SK-N-SH (cell line): ENCODE measurements around the gene CBFA2T2. TPM values are rescaled to one million over a fixed set of nuclear protein-coding genes. Genes with fewer than 3 reads are reported as not detected.

Experiments used
- CTCF ChIA-PET: fragments of 300-600, 350-600 bp; formaldehyde crosslinking; extraction: SDS; loops from one replicate; lab custom pipeline; 2021; lab: Yijun Ruan, JAX
- POLR2A ChIA-PET: fragments of 350-600 bp; sonication (Branson Sonifier 250); formaldehyde crosslinking; extraction: SDS; loops from one replicate; lab custom pipeline; 2020; ENCODE audit warnings: antibody characterized with exemption, inconsistent platforms; lab: Yijun Ruan, JAX
- DNase-seq: peaks from one replicate; pipeline ENCODE4 v3.0.0; 2012
- H2AFZ ChIP-seq: fragments of 200-600 bp; sonication (generic); 2 replicates; pipeline ENCODE4 v1.8.1; 2016; ENCODE audit warnings: antibody characterized with exemption, mild to moderate bottlenecking, low read depth
- H3F3A ChIP-seq: fragments of 200-600 bp; sonication (generic); replicated peaks from 2 replicates; pipeline ENCODE3; 2016; ENCODE audit warnings: antibody characterized with exemption, mild to moderate bottlenecking; ENCODE audit not compliant: insufficient read depth
- H3K27ac ChIP-seq, 2 experiments: fragments of 200-500 bp in 1 of 2; fragments of 200-600 bp in 1 of 2; sonication (Bioruptor generic) in 1 of 2; sonication (generic), shearing (Covaris generic) in 1 of 2; 2 replicates each; pipeline versions ENCODE4 v1.5.1 to v1.6.1; 2014 to 2016; ENCODE audit warnings: low read depth in 2 of 2, inconsistent platforms in 1 of 2, low read length in 1 of 2, mild to moderate bottlenecking in 1 of 2, mixed read lengths in 1 of 2
- H3K27me3 ChIP-seq: fragments of 200-600 bp; sonication (generic), shearing (Covaris generic); 2 replicates; pipeline ENCODE4 v1.6.1; 2016; ENCODE audit warnings: mixed run types; ENCODE audit not compliant: insufficient read depth
- H3K36me3 ChIP-seq, 2 experiments: fragments of 200-500 bp in 1 of 2; fragments of 200-600 bp in 1 of 2; sonication (Bioruptor generic) in 1 of 2; sonication (generic) in 1 of 2; replicated peaks in 1 of 2; 2 replicates each; pipeline versions ENCODE3 to v1.5.1; 2014 to 2016; ENCODE audit warnings: low read length in 1 of 2, mild to moderate bottlenecking in 1 of 2; ENCODE audit not compliant: insufficient read depth in 2 of 2, control insufficient read depth in 1 of 2
- H3K4me1 ChIP-seq, 2 experiments: fragments of 200-500 bp in 1 of 2; fragments of 200-600 bp in 1 of 2; sonication (Bioruptor generic) in 1 of 2; sonication (generic), shearing (Covaris generic) in 1 of 2; 2 replicates each; pipeline versions ENCODE4 v1.5.1 to v1.6.1; 2014 to 2016; ENCODE audit warnings: low read depth in 1 of 2, low read length in 1 of 2, mixed run types in 1 of 2; ENCODE audit not compliant: insufficient read depth in 2 of 2, control insufficient read depth in 1 of 2
- H3K4me2 ChIP-seq: fragments of 200-600 bp; sonication (generic), shearing (Covaris generic); 2 replicates; pipeline ENCODE4 v1.6.1; 2017; ENCODE audit warnings: mixed run types
- H3K4me3 ChIP-seq, 2 experiments: fragments of 200-500 bp in 1 of 2; fragments of 200-600 bp in 1 of 2; sonication (Bioruptor generic) in 1 of 2; sonication (generic), shearing (Covaris generic) in 1 of 2; 2 replicates each; pipeline versions ENCODE4 v1.5.1 to v1.8.1; 2014 to 2016; ENCODE audit warnings: low read depth in 2 of 2, inconsistent platforms in 1 of 2, low read length in 1 of 2, mild to moderate bottlenecking in 1 of 2, mixed read lengths in 1 of 2, moderate library complexity in 1 of 2
- H3K79me2 ChIP-seq: fragments of 200-600 bp; sonication (generic); 2 replicates; pipeline ENCODE4 v1.8.1; 2017; ENCODE audit warnings: mild to moderate bottlenecking; ENCODE audit not compliant: insufficient read depth
- H3K9ac ChIP-seq: fragments of 200-600 bp; sonication (generic); 2 replicates; pipeline ENCODE4 v1.6.1; 2017; ENCODE audit warnings: mixed run types
- H3K9me2 ChIP-seq: fragments of 200-600 bp; sonication (generic); 2 replicates; pipeline ENCODE4 v1.6.1; 2017; ENCODE audit warnings: mixed run types
- H3K9me3 ChIP-seq: fragments of 200-600 bp; sonication (generic); 2 replicates; pipeline ENCODE4 v1.6.1; 2017; ENCODE audit warnings: mixed run types, mild to moderate bottlenecking, moderate library complexity
- H4K20me1 ChIP-seq: fragments of 200-600 bp; sonication (generic); 2 replicates; pipeline ENCODE4 v1.6.1; 2017; ENCODE audit warnings: mild to moderate bottlenecking, mixed run types; ENCODE audit not compliant: insufficient read depth
- EP300 ChIP-seq, 2 experiments: IDR thresholded peaks; 2 replicates each; pipeline versions ENCODE4 v1.4.0 to v1.6.1; 2012; ENCODE audit warnings: borderline replicate concordance in 1 of 2, low read depth in 1 of 2, low read length in 1 of 2
- FOSL2 ChIP-seq: IDR thresholded peaks from 2 replicates; pipeline ENCODE4 v1.4.0; 2012; ENCODE audit warnings: low read depth, mild to moderate bottlenecking, moderate library complexity, borderline replicate concordance
- IRF3 ChIP-seq: fragments of 150-350 bp; IDR thresholded peaks from 2 replicates; pipeline ENCODE4 v1.6.1; 2016; ENCODE audit warnings: mild to moderate bottlenecking, low read depth, low read length
- MXI1 ChIP-seq: IDR thresholded peaks from 2 replicates; pipeline ENCODE4 v1.6.1; 2012; ENCODE audit warnings: mild to moderate bottlenecking, low read depth, low read length, improper control_type of control experiment
- NFIC ChIP-seq: IDR thresholded peaks from 2 replicates; pipeline ENCODE4 v1.4.0; 2012; ENCODE audit warnings: borderline replicate concordance
- POLR2AphosphoS5 ChIP-seq: IDR thresholded peaks from 2 replicates; pipeline ENCODE4 v1.6.1; 2012; ENCODE audit warnings: low read depth, low read length
- RAD21 ChIP-seq: IDR thresholded peaks from 2 replicates; pipeline ENCODE4 v1.6.1; 2012; ENCODE audit warnings: mild to moderate bottlenecking, low read length
- REST ChIP-seq: IDR thresholded peaks from 2 replicates; pipeline ENCODE4 v1.6.1; 2012; ENCODE audit warnings: mild to moderate bottlenecking, low read depth, low read length, moderate library complexity
- SIN3A ChIP-seq: IDR thresholded peaks from 2 replicates; pipeline ENCODE4 v1.6.1; 2012; ENCODE audit warnings: low read depth, mild to moderate bottlenecking, low read length, moderate library complexity, borderline replicate concordance
- TAF1 ChIP-seq: IDR thresholded peaks from 2 replicates; pipeline ENCODE4 v1.6.1; 2012; ENCODE audit warnings: low read depth, mild to moderate bottlenecking, low read length, moderate library complexity, borderline replicate concordance
- USF2 ChIP-seq: fragments of 150-350 bp; IDR thresholded peaks from 2 replicates; pipeline ENCODE4 v1.6.1; 2017; ENCODE audit warnings: antibody characterized with exemption, low read length, low read depth, borderline replicate concordance
- WGBS: methylation state at CpG from one replicate; pipeline ENCODE4 v1.1.6; 2017; ENCODE audit warnings: low lambda C conversion rate; 5-methylcytosine and 5-hydroxymethylcytosine counted together
- polyA plus RNA-seq, 3 experiments: library from polyadenylated mRNA; depleted of rRNA; stranded (reverse); fragments of >200 nt; gene quantifications; 2 replicates each; pipeline ENCODE4 v1.2.3, GENCODE V29; 2012

Gene CBFA2T2
- polyA plus RNA-seq, 1 of the 3 experiments (the other 2 are of a cell fraction) = 11.0 TPM

GRCh38 chr20:33664762-33665144 lies 174.9 kb downstream of the CBFA2T2 start:
- Histone ChIP-seq H3K79me2 (no peaks in the 10 kb centered on the region), H3K9ac (no peak overlapping the region), H3K9me3 (no peaks in the 10 kb centered on the region), H3F3A (peaks cover 25% of the 10 kb centered on the region), H3K4me3 (no peak overlapping the region), H3K27me3 (no peaks in the 10 kb centered on the region), H3K27ac (peak overlapping the region in 1 of 2 experiments; percentile 90; a peak in 2 of 4 replicates), H3K36me3 (peaks cover 8% of the 10 kb centered on the region in 2 experiments), H4K20me1 (no peaks in the 10 kb centered on the region), H2AFZ (no peak overlapping the region), H3K9me2 (no peaks in the 10 kb centered on the region), H3K4me1 (peaks cover 0 to 41% of the 10 kb centered on the region in 2 experiments; a peak in 1 of 4 replicates), H3K4me2 (no peak overlapping the region)
- POLR2A ChIA-PET = interaction anchor here (1.5 to 3.7 kb wide), 4 partner anchors 11 to 263 kb away, joined by 4 to 17 read pairs (median 8); partner anchors contain the start of genes CDK5RAP1 and SNTA1
- DNase-seq = peak; percentile 39
- WGBS = 94% methylated on average over 2 of the region's 2 CpGs
- no peak for TF ChIP-seq REST
- CTCF ChIA-PET = interaction anchor here (0.8 to 10.6 kb wide), 7 partner anchors 12 to 221 kb away, joined by 3 to 114 read pairs (median 9); partner anchors contain the start of gene CBFA2T2

- 55% methylated on average over 40 of the region's 50 CpGs for WGBS
- H3K79me2 ChIP-seq = no peaks in the 10 kb centered on the region
- peaks cover 8 to 17% of the 10 kb centered on the region in 2 experiments for H3K36me3 ChIP-seq
- no peak within 1 kb of the TSS for H3K9ac ChIP-seq
- H3K4me3 ChIP-seq = peak within 1 kb of the TSS; percentile 41 to 52; a peak in 3 of 4 replicates
- no peaks in the 10 kb centered on the region for H4K20me1 ChIP-seq
- peak within 1 kb of the TSS; percentile 75; the same call in 1 of the 2 replicates for H3K4me2 ChIP-seq
- POLR2A ChIA-PET = interaction anchor here (0.7 to 3.7 kb wide), 10 partner anchors 12 to 273 kb away, joined by 3 to 17 read pairs (median 4); partner anchors contain the start of genes CBFA2T2 and SNTA1
- H3K9me2 ChIP-seq = no peaks in the 10 kb centered on the region
- no peaks in the 10 kb centered on the region for H3K27me3 ChIP-seq
- CTCF ChIA-PET = interaction anchor here (0.5 to 10.6 kb wide), 26 partner anchors 9 to 301 kb away, joined by 3 to 114 read pairs (median 4); partner anchors contain the start of gene ZNF341
- peaks cover 25% of the 10 kb centered on the region for H3F3A ChIP-seq
- peaks cover 0 to 41% of the 10 kb centered on the region in 2 experiments; a peak in 1 of 4 replicates for H3K4me1 ChIP-seq
- H3K27ac ChIP-seq = peak within 1 kb of the TSS; percentile 55 to 87; a peak in 3 of 4 replicates
- H3K9me3 ChIP-seq = no peaks in the 10 kb centered on the region
- peak; percentile 94 for DNase-seq
- H2AFZ ChIP-seq = peak within 1 kb of the TSS; percentile 36; the same call in 1 of the 2 replicates
- no peak for TF ChIP-seq FOSL2
- 0 out of 2 replicates have a peak, but pooled peaks have one; percentile 8 for TF ChIP-seq RAD21
- no peak for TF ChIP-seq TAF1
- TF ChIP-seq USF2 = no peak
- TF ChIP-seq SIN3A = peak; percentile 44; the same call in 1 of the 2 replicates
- TF ChIP-seq IRF3 = no peak
- TF ChIP-seq EP300 (IDR thresholded peaks at IDR 0.05; ENCODE audit: borderline replicate concordance in 1 of 2, low read depth in 1 of 2, low read length in 1 of 2) = no peak; a peak in 1 of 4 replicates
- TF ChIP-seq REST = no peak
- peak; percentile 63; the same call in 1 of the 2 replicates for TF ChIP-seq POLR2AphosphoS5
- TF ChIP-seq MXI1 = peak; percentile 77
- peak; percentile 72 for TF ChIP-seq NFIC
Measured at GRCh38 chr20:33666293-33667244, 176.7 kb downstream of the CBFA2T2 start, which contains the start of gene ACTL10. ACTL10 (plus strand) TSS chr20:33666943; CDS start chr20:33667498, 555 bp downstream.
